Fibroblast of skin of scalp (primary cell): ENCODE results near the gene TMEM209.
"Not testable (repeated sequence)": the region's sequence is repeated elsewhere in the genome, so short reads cannot be mapped to it uniquely, and the experiment has no call there.

ENCODE experiments used
- DNase-seq: peaks from one replicate; pipeline ENCODE4 v3.0.0-alpha.2; 2013

TMEM209 gene

DNA sequence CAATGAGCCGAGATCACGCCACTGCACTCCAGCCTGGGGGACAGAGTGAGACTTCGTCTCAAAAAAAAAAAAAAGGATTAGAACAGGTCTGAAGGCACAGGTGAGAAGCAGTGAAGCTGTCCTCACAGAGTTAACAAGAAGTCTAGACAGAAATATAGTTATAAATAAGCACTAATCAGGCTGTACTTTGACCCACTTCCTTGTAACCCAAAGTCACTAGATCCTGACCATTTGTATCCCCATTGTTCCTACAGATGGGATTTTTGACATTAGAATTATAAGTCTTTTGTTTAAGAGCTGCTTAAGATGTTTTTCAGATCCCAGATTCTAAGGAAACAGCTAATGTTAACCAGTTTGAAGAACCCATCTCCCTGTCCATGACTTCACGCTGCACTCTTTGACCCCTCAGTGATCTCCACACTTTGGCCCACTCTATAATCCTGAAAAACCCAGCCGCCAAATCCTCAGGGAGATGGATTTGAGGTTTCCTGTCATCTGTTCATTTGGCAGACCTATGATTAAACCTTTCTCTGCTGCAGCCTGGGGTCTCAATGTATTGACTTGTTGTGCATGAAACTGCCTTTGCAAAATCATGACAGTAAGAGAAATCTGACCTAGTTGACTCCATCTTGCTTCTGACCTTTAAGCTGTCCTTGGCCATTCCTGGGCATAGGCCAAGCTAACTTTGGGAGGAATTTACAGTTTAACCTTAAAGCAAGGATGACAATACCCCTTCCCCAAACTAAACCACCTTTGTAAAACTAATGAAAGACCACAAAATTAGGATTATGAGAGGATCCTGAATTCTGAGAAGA, 13.8 kb upstream of the TMEM209 start:
- no peak for DNase-seq

DNA sequence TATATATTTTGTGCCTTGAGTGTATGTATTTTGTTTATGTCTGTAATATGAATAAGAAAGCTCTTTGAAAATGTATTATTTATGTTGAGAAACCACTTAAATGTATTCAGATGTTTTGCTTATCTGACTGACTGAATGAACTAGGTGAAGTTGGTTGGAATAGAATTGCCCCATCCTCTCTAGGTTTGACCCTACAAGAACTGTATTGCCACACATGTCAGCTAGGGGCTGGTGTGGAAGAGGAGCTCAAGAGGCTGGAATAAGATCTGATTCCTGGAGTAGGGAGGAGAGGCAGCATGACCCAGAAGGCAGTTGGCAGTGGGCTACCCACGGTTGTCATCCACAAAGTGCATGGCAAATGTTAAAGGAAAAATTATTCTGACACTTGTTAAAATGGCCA, 11.5 kb upstream of the TMEM209 start:
- DNase-seq, result no peak

DNA sequence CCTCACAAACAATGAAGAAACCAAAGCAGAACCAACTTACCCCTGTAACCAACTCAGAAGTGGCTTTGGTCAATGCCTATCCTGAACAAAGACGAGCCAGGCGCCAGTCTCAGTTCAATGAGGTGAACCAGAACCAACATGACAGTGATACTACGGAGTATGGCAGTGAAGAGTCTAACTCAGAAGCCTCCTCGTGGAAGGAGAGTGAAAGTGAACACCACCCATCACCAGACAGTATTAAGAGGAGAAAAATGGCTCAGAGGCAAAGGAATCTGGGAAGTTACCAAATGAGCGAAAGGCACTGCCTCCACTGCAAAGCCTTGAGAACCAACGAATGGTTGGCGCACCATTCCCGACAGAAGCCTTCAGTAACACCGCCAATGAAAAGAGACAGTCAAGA, 10.8 kb upstream of the TMEM209 start:
- DNase-seq, result no peak

DNA sequence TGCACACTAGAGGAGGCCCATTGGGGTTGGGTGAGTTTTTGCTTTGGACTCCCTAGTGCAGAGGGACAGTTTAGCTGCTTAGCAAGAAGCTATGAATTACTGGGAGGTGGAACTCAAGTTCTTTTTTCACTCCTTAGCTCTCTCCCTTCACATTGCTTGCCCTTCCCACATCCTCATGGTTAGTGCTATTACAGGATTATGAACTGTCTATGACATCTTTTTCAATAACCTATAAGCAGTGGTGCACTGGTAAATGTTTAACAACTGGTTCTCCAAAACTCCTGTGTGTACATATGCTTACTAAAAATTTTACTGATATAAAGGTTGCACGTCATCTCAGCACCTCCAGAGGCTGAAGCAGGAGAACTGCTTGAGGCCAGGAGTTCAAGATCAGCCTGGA, 8.6 kb upstream of the TMEM209 start:
- no peak for DNase-seq

DNA sequence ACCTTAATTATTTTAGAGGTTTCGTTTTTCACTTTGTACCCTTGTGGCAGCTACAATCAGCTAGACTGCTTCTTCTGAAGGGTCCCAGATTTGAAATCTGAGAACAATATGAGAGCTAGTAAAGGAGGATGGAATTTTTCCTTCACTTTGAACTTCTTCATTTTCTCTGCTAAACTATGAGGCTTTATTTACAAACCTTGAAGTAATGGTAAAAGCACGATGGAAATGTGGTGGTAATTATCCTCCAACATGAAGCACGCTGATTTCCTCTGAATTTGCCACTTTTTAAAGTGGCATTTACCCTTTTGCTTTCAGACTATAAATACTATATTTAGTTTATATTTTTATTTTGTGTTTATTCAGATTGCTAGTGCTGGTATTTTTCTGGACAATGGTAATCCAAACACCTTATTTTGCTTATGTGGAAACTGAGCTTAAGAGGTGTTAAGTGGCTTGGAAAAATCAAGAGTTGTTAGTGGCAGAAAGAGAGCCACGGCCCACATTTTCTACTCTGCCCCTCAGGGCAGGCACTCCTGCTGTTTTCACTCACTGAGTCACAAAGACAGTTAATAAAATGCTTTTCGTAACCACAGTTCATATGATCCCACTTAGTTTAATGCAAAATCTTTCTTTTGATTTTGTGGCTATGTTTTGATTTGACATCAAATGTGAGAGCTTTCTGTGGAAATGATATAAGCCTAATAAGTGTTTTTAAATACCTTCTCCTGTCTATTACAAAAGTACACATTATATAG, 5.2 kb upstream of the TMEM209 start:
- DNase-seq, result peak; percentile 74

DNA sequence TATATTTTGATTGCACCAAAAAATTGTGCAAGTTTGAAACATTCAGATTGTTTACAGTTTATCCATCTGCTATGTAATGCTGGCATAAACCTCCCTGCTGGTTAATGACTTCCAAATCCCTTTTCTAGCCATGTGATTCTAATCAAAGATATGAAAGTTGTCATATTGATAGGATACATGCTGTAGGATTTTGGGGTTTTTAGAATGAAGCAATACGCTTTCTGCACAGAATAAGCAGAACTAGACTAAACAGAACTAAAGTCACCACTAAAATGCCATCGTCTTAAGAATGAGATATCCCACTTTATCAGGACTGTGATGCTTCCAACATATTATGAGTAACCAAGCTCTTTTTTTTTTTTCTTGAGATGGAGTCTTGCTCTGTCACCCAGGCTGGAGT, 3.3 kb upstream of the TMEM209 start:
- no peak for DNase-seq

DNA sequence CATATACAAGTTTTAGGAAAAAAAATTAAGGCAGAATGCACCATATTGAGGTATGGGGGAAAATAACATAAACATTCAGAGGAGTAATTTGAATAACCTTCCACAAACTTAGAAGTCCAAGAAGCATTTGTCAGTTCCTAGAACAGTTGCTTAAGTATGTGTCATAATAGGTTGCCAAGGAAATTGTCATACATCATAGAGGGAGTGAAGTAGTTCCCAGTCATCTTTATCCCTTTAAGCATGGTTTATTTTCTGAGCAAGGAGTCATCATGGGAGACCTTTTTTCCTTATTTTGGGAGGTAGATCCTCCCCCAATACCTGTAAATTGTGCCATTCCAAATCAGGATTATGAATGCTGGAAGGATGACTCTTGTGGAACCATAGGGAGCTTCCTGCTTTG, 2.4 kb upstream of the TMEM209 start, which contains the start of gene SSMEM1:
Gene SSMEM1, plus strand, starts transcription at position 219 of the 400 bp plus-strand sequence. Its CDS starts 51 bp downstream, at position 270.
- peak; percentile 61 for DNase-seq

DNA sequence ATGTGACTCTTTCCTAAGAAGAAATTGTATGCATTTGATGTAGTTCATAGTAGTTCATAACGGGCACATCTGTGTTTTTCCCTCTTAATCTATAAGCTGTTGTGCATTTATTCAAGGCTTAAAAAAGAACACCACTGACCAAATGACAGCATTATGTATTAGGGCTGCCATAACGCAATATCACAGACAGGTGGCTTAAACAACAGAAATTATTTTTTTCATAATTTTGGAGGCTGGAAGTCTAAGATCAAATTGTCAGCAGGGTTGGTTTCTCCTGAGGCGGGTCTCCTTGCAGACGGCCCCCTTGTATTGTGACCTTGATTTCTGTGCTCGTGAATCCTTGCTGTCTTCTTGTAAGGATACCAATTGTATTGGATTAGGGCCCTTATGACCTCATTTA, 1.8 kb upstream of the TMEM209 start:
- no peak for DNase-seq

DNA sequence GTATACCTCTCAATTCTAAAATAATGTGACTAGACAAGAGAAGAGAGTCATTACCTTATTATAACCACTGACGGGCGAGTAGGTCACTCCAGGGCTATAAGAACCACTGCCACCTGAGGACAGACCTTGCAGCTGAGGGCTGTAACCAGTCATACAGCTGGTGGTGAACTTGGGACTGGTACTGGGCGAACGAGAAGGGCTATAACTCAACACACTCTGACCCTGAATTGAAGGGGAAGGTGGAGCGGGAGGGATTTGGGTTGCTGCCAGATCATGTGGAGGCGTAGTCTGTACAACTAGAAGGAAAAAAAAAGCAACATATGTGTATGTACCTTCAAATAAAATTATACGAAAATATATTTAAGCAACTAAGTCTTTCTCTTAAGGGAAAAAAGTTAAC, 3.4 kb downstream of the TMEM209 start:
- no peak for DNase-seq

DNA sequence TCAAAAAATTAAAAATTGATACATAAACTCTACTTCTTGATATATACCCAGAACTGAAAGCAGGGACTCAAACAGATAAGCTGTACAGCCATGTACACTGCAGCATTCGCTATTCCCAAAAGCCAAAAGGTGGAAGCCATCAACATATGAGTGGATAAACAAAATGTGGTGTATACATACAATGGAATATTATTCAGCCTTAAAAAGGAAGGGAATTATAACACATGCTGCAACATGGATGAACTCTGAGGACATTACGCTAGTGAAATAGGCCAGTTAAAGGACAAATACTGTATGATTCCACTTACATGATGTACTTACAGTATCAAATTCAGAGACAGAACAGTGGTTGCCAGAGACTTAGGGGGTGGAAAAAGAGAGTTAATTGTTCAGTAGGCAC, 8.1 kb downstream of the TMEM209 start:
- no peak for DNase-seq

DNA sequence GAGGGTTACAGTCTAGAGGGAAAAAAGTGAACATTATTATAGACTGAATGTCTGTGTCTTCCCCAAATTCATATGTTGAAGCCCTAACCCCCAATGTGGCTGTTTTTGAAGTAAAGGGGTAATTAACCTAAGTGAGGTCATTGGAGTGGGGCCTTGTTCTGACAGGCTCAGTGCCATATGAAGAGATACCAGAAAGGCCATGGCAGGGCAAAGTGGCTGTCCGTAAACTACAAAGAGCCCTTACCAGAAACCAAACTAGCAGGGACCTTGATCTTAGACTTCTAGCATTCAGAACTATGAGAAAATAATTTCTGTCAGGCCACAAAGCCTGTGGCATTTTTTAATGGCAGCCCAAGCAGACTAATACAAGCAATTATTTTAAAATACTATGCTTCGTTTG, 8.7 kb downstream of the TMEM209 start:
- DNase-seq, result no peak

DNA sequence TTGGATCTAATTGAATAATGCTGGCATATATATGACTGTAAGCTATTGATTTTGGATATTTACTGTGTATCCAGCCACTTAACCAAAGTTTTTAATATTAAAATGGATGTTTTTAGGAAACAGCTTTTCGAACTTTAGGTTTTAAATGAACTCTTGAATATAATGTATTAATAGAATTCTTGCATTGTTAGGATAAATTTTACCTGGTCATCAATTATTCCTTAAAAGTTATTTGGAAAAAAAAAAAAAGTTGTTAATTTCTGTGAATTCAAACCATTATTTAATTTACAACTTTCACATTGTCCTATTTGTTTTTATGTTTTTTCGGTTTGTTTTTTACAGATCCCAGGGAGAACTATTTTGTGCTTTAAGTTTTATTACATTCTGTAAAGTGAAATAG, 9.8 kb downstream of the TMEM209 start:
- no peak for DNase-seq

DNA sequence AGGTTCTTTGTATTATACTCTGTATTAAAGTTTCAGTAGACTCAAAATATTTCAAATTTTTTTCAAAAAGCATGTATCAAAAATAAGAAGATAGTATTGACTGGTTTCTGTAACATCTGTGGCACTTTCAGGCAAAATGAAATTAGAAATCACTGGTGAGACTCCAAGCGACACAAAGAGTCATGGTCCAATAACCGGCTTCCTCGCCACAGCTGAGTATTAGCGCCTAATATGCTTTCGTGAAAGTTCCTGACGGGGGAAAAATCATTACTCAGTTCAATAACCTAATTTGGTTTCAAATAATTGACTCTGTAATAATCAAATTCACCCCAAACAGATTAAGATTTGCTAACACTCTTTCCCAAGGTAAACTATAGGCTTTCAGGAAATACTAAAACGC, 13.4 kb downstream of the TMEM209 start:
- DNase-seq, result no peak

DNA sequence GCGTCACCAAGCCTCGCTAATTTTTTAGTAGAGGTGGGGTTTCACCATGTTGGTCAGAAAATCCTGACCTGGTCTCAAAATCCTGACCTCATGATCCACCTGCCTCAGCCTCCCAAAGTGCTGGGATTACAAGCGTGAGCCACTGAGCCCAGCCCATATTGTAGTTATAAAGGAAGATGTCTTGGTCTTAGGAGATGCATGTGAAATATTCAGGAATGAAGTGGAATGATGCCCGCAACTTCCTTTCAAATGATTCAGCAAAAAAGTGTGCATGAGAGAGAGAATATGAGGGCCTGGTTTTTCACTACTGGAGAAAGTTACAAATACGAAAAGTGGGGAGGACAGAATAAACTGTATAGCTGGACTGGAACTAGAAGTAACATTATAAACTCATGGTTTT, 15.9 kb downstream of the TMEM209 start:
- DNase-seq, result peak; percentile 71

DNA sequence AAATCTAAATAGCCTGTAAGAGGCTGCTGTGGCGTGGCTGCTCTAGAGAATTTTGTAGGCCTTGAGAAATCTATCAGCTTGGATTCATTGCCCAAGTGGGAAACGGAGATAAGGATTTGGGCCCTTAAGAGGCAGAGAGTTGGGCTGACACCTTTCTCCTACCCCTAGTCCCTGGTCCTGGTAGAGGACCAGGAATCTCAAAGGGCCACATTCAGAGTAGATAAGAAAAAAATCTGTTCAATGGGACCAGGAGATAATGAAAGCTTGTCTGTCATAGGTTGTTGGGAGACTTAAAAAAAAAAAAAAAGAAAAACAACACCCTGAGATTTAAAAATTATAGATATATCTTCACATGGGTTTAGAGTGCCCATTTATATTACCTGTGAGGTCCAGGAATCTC, 17.8 kb downstream of the TMEM209 start:
- no peak for DNase-seq

DNA sequence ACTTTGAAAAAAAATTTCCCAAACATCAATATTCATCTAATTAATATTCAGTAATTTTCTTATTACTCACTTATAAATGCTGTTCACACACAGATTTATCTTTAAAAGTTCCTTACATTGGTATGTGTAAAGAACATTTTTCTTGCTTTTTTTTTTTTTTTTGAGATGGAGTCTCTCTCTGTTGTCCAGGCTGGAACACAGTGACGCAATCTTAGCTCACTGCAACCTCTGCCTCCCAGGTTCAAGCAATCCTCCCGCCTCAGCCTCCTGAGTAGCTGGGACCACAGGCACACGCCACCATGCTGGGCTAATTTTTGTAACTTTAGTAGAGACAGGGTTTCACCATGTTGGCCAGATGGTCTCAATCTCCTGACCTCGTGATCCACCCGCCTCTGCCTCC, 20.9 kb downstream of the TMEM209 start:
- DNase-seq, result not testable (repeated sequence)

DNA sequence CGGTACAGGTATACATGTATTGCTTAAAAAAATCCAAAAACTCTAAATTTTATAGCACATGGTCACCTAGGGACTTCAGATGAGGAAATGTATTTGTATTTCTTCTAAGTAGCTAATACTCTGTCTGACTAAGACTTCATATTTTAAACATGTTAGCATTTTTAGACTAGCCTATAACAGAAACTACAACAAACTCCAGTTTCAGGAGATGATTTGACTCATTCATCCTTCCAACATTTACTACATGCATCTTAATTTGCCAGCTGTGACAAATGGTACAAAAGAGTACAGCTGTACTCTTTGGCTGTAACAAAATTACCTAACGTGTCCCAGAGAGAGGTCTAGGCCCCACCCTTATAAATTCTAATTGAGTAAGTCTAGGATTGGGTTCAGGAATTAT, 22.2 kb downstream of the TMEM209 start:
- DNase-seq, result no peak

DNA sequence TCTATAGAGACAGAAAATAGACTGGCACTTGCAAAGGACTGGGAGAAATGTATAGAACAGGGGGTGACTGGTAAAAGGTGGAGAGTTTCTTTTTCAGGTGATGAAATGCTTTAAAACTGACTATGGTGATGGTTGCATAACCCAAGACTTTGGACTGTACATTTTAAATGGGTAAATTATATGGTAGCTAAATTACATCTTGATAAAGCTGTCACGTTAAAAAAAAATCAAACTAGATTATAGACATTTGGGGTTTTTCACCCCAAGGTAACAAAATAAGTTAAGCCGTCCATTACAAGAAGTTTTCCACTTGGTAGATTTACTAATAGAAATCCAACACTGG, 24.0 kb downstream of the TMEM209 start:
- DNase-seq, result no peak

DNA sequence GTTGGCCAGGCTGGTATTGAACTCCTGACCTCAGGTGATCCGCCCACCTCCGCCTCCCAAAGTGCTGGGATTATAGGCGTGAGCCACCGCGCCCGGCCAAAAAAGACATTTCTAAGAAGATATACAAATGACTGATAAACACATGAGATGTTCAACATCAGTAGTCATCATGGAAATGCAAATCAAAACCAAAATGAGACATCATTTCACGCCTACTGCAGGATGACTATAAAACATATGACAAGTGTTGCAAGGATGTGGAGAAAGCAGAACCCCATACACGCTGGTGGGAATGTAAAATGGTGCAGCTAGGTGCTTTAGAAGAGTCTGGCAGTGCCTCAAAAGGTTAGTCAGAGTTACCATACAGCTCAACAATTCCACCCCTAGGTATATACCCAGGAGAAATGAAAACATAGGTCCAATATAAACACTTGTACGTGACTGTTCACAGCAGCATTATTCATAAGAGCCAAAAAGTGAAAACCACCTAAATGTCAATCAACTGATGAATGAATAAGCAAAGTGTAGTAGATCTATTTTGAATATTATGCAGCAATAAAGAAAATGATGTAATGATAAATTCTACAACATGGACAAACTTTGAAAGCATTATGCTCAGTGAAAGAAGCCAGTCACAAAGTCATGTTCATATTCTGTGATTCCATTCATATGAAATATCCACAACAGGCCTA, 24.5 kb downstream of the TMEM209 start:
- no peak for DNase-seq

DNA sequence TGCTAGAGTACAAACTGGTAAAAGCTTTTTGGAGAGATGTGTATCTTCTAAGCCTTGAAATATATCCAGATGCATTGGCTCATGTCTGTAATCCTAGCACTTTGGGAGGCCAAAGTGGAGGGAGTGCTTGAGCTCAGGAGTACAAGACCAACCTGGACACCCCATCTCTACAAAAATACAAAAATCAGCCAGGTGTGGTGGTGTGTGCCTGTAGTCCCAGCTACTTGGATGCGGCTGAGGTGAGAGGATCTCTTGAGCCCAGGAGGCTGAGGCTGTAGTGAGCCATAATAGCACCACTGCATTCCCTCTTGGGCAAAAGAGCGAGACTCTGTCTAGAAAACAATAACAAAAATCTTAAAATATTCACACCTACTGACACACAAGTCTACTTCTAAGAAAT, 25.6 kb downstream of the TMEM209 start:
- DNase-seq, result no peak

DNA sequence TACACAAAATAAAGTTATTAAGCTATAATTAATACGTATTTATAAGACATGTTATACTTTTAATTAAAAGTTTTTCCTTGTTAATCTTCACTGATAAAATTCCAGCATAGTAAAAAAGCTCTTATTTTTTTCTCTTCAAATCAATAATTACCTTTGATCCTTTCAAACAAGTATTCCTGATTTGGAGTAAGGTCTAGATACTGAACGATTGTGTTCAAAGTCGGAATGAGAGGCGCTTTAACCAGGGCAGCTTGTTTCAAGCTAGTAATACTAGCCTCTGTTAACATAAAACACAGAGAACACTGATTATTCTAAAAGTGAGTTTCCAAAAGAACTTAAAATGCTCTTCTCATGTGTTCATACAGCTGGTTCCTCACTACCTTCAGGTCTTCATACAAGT, 27.0 kb downstream of the TMEM209 start:
- DNase-seq, result no peak

DNA sequence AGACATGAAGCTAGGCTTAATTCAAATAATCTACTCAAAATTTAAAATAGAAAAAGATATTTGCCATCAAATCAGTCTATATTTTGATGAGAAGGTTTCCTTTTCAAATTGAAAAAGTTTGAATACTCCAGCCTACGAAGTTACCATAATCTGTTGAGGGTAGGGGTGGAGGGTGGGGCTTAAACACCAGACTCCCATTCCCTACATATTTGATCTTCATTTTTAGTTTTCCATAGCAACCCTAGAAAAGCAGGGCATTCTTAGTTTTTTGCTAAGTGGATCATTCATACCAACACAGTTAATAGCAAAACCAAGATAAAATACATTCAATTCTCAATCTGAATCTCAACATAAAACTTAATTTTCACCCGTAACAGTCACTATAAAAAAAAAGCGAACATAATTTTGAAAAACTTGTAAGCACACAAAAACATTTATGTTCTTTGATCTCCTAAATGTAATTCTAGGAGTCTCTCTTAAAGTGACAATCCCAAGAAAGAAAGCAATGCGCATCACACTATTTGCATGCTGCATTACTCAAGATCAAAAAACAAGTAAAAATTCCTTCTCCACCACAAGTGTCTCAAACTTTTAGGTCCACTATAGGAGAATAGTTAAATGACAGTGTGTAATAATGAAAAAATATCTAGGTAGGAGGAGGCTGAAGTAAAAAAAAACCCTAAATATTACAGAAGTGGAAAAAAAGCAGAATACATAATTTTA, 30.8 kb downstream of the TMEM209 start:
- no peak for DNase-seq

DNA sequence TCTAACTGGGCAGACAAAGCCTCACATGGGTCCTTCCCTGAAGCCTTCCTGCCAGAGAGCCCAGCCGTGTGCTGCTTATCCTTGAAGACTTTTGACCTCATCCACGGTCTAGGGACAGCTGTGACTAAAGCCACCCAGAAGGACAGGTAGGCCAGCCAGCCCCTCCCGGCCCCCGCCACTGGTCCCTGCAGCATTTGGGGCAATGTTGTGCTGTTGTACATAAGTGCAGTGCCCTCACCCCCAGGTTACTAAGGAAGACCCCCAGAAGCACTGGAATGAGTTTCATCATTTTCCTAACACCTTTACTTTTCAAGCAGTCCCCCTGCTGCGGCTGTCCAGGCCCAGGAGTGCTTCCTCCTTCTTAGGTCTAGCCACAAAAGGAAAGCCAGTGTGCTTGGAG, 43.0 kb downstream of the TMEM209 start:
- no peak for DNase-seq
